Measurements from ENCODE around the gene LCN2.

Gene LCN2

GRCh38 chr9:128150594-128151308 is 1.5 kb downstream of the LCN2 start:
- no peak for TF ChIP-seq CTCF (conservative IDR thresholded peaks at IDR 0.05)
- H3K27ac ChIP-seq, result no peak overlapping the region

- no peak overlapping the region for H3K27ac ChIP-seq
- TF ChIP-seq CTCF (conservative IDR thresholded peaks at IDR 0.05), result no peak
Measured at GRCh38 chr9:128151309-128152132, 2.3 kb downstream of the LCN2 start.

GRCh38 chr9:128152133-128153059 is 3.1 kb downstream of the LCN2 start:
- H3K27ac ChIP-seq, result no peak overlapping the region
- no peak for TF ChIP-seq CTCF (conservative IDR thresholded peaks at IDR 0.05)

GRCh38 chr9:128153060-128153946 is 4.0 kb downstream of the LCN2 start:
- TF ChIP-seq CTCF (conservative IDR thresholded peaks at IDR 0.05), result no peak

GRCh38 chr9:128153947-128154695 is 4.9 kb downstream of the LCN2 start:
- H3K27ac ChIP-seq, result no peak overlapping the region
- no peak for TF ChIP-seq CTCF (conservative IDR thresholded peaks at IDR 0.05)

More at GRCh38 chr9:128153060-128153946, 4.0 kb downstream of the LCN2 start:
- H3K27ac ChIP-seq, result no peak overlapping the region

GRCh38 chr9:128155736-128156500 is 6.7 kb downstream of the LCN2 start:
- H3K27ac ChIP-seq, result no peak overlapping the region
- TF ChIP-seq CTCF (conservative IDR thresholded peaks at IDR 0.05), result no peak
